Endothelial cell of umbilical vein (primary cell): Measurements from ENCODE around the gene PF4V1.

Experiments used
- CTCF ChIP-seq, 2 donors: IDR thresholded peaks; 1 replicate in 1 of 2; 2 replicates in 1 of 2; pipeline ENCODE4 v1.5.1; 2011; ENCODE audit warnings: low read length in 2 of 2, mild to moderate bottlenecking in 2 of 2, moderate library complexity in 2 of 2, control low read depth in 1 of 2, inconsistent platforms in 1 of 2, low read depth in 1 of 2; ENCODE audit not compliant: insufficient read depth in 1 of 2; ENCODE audit errors: extremely low read depth in 1 of 2
- POLR2A ChIP-seq: IDR thresholded peaks from 2 replicates; pipeline ENCODE4 v1.6.1; 2012; ENCODE audit warnings: low read depth, mild to moderate bottlenecking, control low read depth, low read length

GRCh38 chr4:73896416-73896815 is 43.3 kb downstream of the PF4V1 start:
- TF ChIP-seq POLR2A (no peak), CTCF (IDR thresholded peaks at IDR 0.05; ENCODE audit: extremely low read depth in 1 of 2, insufficient read depth in 1 of 2, low read depth in 1 of 2, low read length in 2 of 2) (no peak)
